Measurements from ENCODE around the gene TRIM65. TPM values are rescaled to one million over a fixed set of nuclear protein-coding genes. Genes with fewer than 3 reads are reported as not detected.

TRIM65 gene
- total and polyA plus RNA-seq, 2 of the 13 experiments (the other 11 are each of a cell fraction or from before 2014, with no cell fraction given) = 10.3 to 22.4 TPM

DNA sequence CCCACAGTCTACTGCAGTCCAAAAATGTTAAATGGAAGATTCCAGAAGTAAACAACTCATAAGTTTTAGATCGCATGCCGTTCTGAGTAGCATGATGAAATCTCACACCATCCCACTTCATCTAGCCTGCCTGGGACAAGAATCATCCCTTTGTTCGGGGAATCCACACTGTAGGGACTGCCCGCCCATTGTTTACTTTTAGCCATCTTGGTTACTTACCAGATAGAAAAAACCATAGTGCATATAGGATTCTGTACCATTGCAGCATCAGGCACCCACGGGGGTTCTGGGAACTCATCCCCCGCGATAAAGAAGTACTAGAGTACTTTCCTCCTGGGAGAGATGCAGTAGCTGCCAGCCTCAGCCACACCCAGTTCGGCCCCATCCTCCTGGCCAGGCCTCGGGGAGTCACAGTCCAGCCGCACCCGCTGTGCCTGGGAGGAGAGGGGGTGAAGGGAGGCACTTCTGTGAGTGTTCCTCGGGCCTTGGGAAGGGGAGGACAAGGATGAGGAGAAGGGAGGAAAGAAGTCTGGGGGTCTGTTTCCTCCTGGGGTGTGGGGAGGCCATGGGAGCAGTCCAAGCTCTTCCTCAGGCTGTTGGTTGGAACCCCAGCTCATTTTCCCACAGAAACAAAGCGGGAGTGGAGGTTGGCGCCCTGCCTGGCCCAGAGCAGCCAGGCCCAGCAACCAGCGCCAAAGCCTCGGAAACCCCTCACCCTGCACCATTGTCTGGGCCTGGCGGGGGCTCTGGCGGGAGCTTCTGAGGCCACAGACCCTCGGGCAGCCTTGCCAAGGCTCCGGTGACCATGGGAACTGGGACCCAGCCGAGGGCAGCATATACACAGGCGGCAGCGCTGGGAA, 27.2 kb downstream of the TRIM65 start (continued):
- TF ChIP-seq, protein P1, sequence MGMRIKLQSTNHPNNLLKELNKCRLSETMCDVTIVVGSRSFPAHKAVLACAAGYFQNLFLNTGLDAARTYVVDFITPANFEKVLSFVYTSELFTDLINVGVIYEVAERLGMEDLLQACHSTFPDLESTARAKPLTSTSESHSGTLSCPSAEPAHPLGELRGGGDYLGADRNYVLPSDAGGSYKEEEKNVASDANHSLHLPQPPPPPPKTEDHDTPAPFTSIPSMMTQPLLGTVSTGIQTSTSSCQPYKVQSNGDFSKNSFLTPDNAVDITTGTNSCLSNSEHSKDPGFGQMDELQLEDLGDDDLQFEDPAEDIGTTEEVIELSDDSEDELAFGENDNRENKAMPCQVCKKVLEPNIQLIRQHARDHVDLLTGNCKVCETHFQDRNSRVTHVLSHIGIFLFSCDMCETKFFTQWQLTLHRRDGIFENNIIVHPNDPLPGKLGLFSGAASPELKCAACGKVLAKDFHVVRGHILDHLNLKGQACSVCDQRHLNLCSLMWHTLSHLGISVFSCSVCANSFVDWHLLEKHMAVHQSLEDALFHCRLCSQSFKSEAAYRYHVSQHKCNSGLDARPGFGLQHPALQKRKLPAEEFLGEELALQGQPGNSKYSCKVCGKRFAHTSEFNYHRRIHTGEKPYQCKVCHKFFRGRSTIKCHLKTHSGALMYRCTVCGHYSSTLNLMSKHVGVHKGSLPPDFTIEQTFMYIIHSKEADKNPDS (CRISPR knock-in tag; IDR thresholded peaks at IDR 0.05) = peak; percentile 100
- TF ChIP-seq AHR (CRISPR knock-in tag; IDR thresholded peaks at IDR 0.05) (0 out of 2 replicates have a peak, but pooled peaks have one; percentile 14), GATAD1 (CRISPR knock-in tag; IDR thresholded peaks at IDR 0.05) (peak; percentile 64), ZNF569 (CRISPR knock-in tag; IDR thresholded peaks at IDR 0.05; ENCODE audit: borderline replicate concordance) (0 out of 2 replicates have a peak, but pooled peaks have one; percentile 49), RCOR2 (CRISPR knock-in tag; IDR thresholded peaks at IDR 0.05) (peak; percentile 95), SAFB2 (CRISPR knock-in tag; IDR thresholded peaks at IDR 0.05; ENCODE audit: borderline replicate concordance, low read depth) (peak; percentile 56), ZNF839 (CRISPR knock-in tag; IDR thresholded peaks at IDR 0.05; ENCODE audit: borderline replicate concordance) (no peak), TOPORS (CRISPR knock-in tag; IDR thresholded peaks at IDR 0.05) (0 out of 2 replicates have a peak, but pooled peaks have one; percentile 30), PRPF4 (IDR thresholded peaks at IDR 0.05; ENCODE audit: low read depth, low read length, poor library complexity, severe bottlenecking) (no peak), SP1 (IDR thresholded peaks at IDR 0.05) (no peak), SP1 (CRISPR knock-in tag; IDR thresholded peaks at IDR 0.05) (peak; percentile 50; the same call in 1 of the 2 replicates), ZNF232 (CRISPR knock-in tag; IDR thresholded peaks at IDR 0.05; ENCODE audit: borderline replicate concordance) (no peak)
- TF ChIP-seq, protein P2, sequence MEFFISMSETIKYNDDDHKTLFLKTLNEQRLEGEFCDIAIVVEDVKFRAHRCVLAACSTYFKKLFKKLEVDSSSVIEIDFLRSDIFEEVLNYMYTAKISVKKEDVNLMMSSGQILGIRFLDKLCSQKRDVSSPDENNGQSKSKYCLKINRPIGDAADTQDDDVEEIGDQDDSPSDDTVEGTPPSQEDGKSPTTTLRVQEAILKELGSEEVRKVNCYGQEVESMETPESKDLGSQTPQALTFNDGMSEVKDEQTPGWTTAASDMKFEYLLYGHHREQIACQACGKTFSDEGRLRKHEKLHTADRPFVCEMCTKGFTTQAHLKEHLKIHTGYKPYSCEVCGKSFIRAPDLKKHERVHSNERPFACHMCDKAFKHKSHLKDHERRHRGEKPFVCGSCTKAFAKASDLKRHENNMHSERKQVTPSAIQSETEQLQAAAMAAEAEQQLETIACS (CRISPR knock-in tag; IDR thresholded peaks at IDR 0.05) = no peak
- TF ChIP-seq, protein P3, sequence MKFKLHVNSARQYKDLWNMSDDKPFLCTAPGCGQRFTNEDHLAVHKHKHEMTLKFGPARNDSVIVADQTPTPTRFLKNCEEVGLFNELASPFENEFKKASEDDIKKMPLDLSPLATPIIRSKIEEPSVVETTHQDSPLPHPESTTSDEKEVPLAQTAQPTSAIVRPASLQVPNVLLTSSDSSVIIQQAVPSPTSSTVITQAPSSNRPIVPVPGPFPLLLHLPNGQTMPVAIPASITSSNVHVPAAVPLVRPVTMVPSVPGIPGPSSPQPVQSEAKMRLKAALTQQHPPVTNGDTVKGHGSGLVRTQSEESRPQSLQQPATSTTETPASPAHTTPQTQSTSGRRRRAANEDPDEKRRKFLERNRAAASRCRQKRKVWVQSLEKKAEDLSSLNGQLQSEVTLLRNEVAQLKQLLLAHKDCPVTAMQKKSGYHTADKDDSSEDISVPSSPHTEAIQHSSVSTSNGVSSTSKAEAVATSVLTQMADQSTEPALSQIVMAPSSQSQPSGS (CRISPR knock-in tag; IDR thresholded peaks at IDR 0.05) = peak; percentile 86
- TF ChIP-seq, protein P4, sequence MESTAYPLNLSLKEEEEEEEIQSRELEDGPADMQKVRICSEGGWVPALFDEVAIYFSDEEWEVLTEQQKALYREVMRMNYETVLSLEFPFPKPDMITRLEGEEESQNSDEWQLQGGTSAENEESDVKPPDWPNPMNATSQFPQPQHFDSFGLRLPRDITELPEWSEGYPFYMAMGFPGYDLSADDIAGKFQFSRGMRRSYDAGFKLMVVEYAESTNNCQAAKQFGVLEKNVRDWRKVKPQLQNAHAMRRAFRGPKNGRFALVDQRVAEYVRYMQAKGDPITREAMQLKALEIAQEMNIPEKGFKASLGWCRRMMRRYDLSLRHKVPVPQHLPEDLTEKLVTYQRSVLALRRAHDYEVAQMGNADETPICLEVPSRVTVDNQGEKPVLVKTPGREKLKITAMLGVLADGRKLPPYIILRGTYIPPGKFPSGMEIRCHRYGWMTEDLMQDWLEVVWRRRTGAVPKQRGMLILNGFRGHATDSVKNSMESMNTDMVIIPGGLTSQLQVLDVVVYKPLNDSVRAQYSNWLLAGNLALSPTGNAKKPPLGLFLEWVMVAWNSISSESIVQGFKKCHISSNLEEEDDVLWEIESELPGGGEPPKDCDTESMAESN (CRISPR knock-in tag; conservative IDR thresholded peaks at IDR 0.05) = peak; percentile 72
- TF ChIP-seq, protein P5, sequence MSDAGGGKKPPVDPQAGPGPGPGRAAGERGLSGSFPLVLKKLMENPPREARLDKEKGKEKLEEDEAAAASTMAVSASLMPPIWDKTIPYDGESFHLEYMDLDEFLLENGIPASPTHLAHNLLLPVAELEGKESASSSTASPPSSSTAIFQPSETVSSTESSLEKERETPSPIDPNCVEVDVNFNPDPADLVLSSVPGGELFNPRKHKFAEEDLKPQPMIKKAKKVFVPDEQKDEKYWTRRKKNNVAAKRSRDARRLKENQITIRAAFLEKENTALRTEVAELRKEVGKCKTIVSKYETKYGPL (CRISPR knock-in tag; IDR thresholded peaks at IDR 0.05) = peak; percentile 32; the same call in 1 of the 2 replicates
- TF ChIP-seq, protein P6, sequence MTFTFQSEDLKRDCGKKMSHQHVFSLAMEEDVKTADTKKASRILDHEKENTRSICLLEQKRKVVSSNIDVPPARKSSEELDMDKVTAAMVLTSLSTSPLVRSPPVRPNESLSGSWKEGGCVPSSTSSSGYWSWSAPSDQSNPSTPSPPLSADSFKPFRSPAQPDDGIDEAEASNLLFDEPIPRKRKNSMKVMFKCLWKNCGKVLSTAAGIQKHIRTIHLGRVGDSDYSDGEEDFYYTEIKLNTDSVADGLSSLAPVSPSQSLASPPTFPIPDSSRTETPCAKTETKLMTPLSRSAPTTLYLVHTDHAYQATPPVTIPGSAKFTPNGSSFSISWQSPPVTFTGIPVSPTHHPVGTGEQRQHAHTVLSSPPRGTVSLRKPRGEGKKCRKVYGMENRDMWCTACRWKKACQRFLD (CRISPR knock-in tag; IDR thresholded peaks at IDR 0.05; ENCODE audit: borderline replicate concordance) = 0 out of 2 replicates have a peak, but pooled peaks have one; percentile 64

Measured in HepG2 (cell line).